ENCODE results near the gene MSI2. TPM values are rescaled to one million over a fixed set of nuclear protein-coding genes. Genes with fewer than 3 reads are reported as not detected.

Gene MSI2
- total and polyA plus RNA-seq, 2 donors (not counting 1 experiment from before 2014, with no cell fraction given): 16.1 to 196 TPM

DNA sequence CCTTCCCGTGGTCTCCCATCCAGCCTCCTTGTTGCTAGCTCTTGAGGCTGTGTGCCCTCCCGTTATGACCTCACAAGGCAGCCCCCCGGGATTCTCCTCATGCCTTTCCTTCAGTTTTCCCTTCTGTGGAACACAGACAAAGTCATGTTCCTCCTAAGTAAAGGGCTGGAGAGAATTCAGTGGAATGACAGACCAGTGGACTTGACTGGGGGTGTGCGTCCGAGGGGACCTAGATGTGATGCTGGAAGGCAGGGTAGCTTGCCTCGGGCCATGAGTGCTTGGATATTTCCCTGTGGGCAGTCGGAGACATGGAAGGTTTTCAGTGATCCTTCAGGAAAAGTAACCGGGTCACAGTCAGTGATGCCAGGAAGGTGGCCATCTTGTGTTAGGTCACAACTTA is 247.9 kb downstream of the MSI2 start:
- ChIA-PET POLR2A (no interaction called here), CTCF (interaction anchor here (1.5 kb wide), 1 partner anchor 261 kb away, joined by 5 read pairs; no protein-coding TSS in a partner anchor)
- DNase-seq (no peak), ATAC-seq (ENCODE audit: low read depth) (no peak)
- Mint-ChIP-seq H3K4me1 (peaks cover 26% of the 10 kb centered on the region), H3K27me3 (no peaks in the 10 kb centered on the region), H3K4me3 (no peak overlapping the region), H3K27ac (peak overlapping the region; percentile 24), H3K9me3 (ENCODE audit: insufficient read depth) (no peaks in the 10 kb centered on the region)
- Histone ChIP-seq H3K4me1 (ENCODE audit: control insufficient read depth in 2 of 2, insufficient read depth in 2 of 2, low read length in 2 of 2) (peaks cover 0 to 4% of the 10 kb centered on the region in 2 donors), H3K9me3 (ENCODE audit: control extremely low read depth in 1 of 3, control insufficient read depth in 2 of 3, insufficient read depth in 1 of 3, low read length in 2 of 3) (no peaks in the 10 kb centered on the region), H2AFZ (ENCODE audit: insufficient read depth, low read depth, low read length, poor library complexity, severe bottlenecking) (no peak overlapping the region), H3K27me3 (replicated peaks in 1 of 4; ENCODE audit: control extremely low read depth in 1 of 4, control insufficient read depth in 3 of 4, insufficient read depth in 4 of 4, low read length in 3 of 4) (no peaks in the 10 kb centered on the region), H3K27ac (ENCODE audit: low read length in 2 of 2) (no peak overlapping the region), H3K79me2 (ENCODE audit: control insufficient read depth, insufficient read depth, low read length) (peaks cover 87% of the 10 kb centered on the region), H3K36me3 (replicated peaks in 1 of 2; ENCODE audit: control extremely low read depth in 1 of 2, control insufficient read depth in 1 of 2, extremely low read depth in 1 of 2, insufficient read depth in 2 of 2, low read length in 1 of 2) (no peaks in the 10 kb centered on the region), H3K4me2 (replicated peaks; ENCODE audit: low read depth, low read length, poor library complexity, severe bottlenecking) (no peak overlapping the region), H3K4me3 (ENCODE audit: control extremely low read depth in 1 of 5, extremely low read depth in 1 of 5, insufficient read depth in 1 of 5, low read depth in 2 of 5, low read length in 4 of 5) (no peak overlapping the region), H4K20me1 (ENCODE audit: control insufficient read depth, insufficient read depth, low read length, poor library complexity, severe bottlenecking) (peaks cover 22% of the 10 kb centered on the region), H3K9ac (ENCODE audit: low read length) (no peak overlapping the region)
- intact Hi-C loops (cut with micrococcal nuclease): no loop called here
- WGBS (ENCODE audit: insufficient coverage): 100% methylated on average over 7 of the region's 8 CpGs
- TF ChIP-seq, protein P1, sequence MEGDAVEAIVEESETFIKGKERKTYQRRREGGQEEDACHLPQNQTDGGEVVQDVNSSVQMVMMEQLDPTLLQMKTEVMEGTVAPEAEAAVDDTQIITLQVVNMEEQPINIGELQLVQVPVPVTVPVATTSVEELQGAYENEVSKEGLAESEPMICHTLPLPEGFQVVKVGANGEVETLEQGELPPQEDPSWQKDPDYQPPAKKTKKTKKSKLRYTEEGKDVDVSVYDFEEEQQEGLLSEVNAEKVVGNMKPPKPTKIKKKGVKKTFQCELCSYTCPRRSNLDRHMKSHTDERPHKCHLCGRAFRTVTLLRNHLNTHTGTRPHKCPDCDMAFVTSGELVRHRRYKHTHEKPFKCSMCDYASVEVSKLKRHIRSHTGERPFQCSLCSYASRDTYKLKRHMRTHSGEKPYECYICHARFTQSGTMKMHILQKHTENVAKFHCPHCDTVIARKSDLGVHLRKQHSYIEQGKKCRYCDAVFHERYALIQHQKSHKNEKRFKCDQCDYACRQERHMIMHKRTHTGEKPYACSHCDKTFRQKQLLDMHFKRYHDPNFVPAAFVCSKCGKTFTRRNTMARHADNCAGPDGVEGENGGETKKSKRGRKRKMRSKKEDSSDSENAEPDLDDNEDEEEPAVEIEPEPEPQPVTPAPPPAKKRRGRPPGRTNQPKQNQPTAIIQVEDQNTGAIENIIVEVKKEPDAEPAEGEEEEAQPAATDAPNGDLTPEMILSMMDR (IDR thresholded peaks at IDR 0.05): no peak
- TF ChIP-seq EZH2 (IDR thresholded peaks at IDR 0.05; ENCODE audit: borderline replicate concordance, insufficient read depth, low read depth, low read length, poor library complexity, severe bottlenecking): no peak

GRCh38 chr17:57505841-57506773 is 249.8 kb downstream of the MSI2 start:
- intact Hi-C loops (cut with micrococcal nuclease): no loop called here
- H3K4me3 ChIP-seq (ENCODE audit: control extremely low read depth in 1 of 5, extremely low read depth in 1 of 5, insufficient read depth in 1 of 5, low read depth in 2 of 5, low read length in 4 of 5): no peak overlapping the region
- TF ChIP-seq, protein P1 (IDR thresholded peaks at IDR 0.05): no peak
- TF ChIP-seq EZH2 (IDR thresholded peaks at IDR 0.05; ENCODE audit: borderline replicate concordance, insufficient read depth, low read depth, low read length, poor library complexity, severe bottlenecking): no peak
- H3K9ac ChIP-seq (ENCODE audit: low read length): no peak overlapping the region
- no peaks in the 10 kb centered on the region for H3K27me3 ChIP-seq (replicated peaks in 1 of 4; ENCODE audit: control extremely low read depth in 1 of 4, control insufficient read depth in 3 of 4, insufficient read depth in 4 of 4, low read length in 3 of 4)
- no peak overlapping the region for H2AFZ ChIP-seq (ENCODE audit: insufficient read depth, low read depth, low read length, poor library complexity, severe bottlenecking)
- H3K79me2 ChIP-seq (ENCODE audit: control insufficient read depth, insufficient read depth, low read length): peaks cover 84% of the 10 kb centered on the region
- no peak overlapping the region for H3K27ac ChIP-seq (ENCODE audit: low read length in 2 of 2)
- no peaks in the 10 kb centered on the region for H3K36me3 ChIP-seq (replicated peaks in 1 of 2; ENCODE audit: control extremely low read depth in 1 of 2, control insufficient read depth in 1 of 2, extremely low read depth in 1 of 2, insufficient read depth in 2 of 2, low read length in 1 of 2)
- ChIA-PET POLR2A (interaction anchor here (0.7 kb wide), 1 partner anchor 32 kb away, joined by 5 read pairs; no protein-coding TSS in a partner anchor), CTCF (interaction anchor here (1.1 to 1.3 kb wide), 4 partner anchors 92 to 166 kb away, joined by 3 to 5 read pairs (median 4); no protein-coding TSS in a partner anchor)
- Mint-ChIP-seq H3K27me3 (no peaks in the 10 kb centered on the region), H3K4me3 (no peak overlapping the region), H3K9me3 (ENCODE audit: insufficient read depth) (no peaks in the 10 kb centered on the region), H3K4me1 (peaks cover 28% of the 10 kb centered on the region), H3K27ac (no peak overlapping the region)
- peaks cover 22% of the 10 kb centered on the region for H4K20me1 ChIP-seq (ENCODE audit: control insufficient read depth, insufficient read depth, low read length, poor library complexity, severe bottlenecking)
- H3K9me3 ChIP-seq (ENCODE audit: control extremely low read depth in 1 of 3, control insufficient read depth in 2 of 3, insufficient read depth in 1 of 3, low read length in 2 of 3): no peaks in the 10 kb centered on the region
- no peak for ATAC-seq (ENCODE audit: low read depth)
- peaks cover 4 to 10% of the 10 kb centered on the region in 2 donors for H3K4me1 ChIP-seq (ENCODE audit: control insufficient read depth in 2 of 2, insufficient read depth in 2 of 2, low read length in 2 of 2)
- DNase-seq: no peak
- no peak overlapping the region for H3K4me2 ChIP-seq (replicated peaks; ENCODE audit: low read depth, low read length, poor library complexity, severe bottlenecking)
- WGBS (ENCODE audit: insufficient coverage): 88% methylated on average over 19 of the region's 21 CpGs

Data from B cell (primary cell).